Ramos (cell line): ENCODE data around the gene ATOSB.

ENCODE experiments used
- in situ Hi-C: fragments of 300-500 bp; cut with MboI; formaldehyde crosslinking; loops from one replicate; pipeline ENCODE4 v1.14.3; 2022; ENCODE audit warnings: low sequenced_read_pairs; ENCODE audit not compliant: unreplicated experiment

The ATOSB gene

DNA sequence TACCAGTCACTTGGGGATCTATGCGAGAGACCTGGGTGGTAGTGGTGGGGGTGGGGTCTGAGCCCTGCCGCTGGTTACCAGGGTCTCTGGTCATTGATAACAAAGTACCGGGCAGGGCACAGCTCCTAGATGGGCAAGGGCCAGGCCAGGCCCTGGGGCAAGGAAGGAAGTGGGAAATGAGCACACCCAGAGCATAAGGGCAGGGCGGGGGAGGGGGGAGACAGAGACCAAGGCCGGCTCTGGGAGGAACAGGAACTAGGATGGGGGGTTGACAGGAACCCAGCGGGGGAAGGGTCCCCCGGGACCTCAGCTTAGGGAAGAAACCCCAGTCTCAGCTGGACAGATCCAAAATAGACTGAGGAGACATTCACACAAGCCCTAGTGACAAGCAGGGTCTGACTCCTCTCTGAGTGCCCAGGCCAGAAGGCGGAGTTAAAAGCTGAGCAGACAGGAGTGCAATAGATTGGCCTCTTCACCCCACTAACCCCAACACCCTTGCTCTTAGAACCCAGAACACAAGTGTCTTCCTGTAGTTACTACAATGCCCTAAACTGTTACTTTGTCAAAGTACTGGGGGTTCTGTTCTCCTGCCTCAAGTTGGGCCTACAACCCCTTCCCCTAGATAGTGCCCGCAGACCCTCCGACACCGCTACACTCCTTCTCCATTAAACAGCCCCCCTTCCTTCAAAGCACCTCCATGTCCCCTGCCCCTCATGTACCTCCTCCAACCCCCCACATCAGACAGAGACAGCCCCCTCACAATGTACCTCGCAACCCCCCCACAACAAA, 628 bp downstream of the ATOSB start:
- in situ Hi-C loops = loop anchor here (10.0 kb wide), 1 partner anchor 440 kb away; no protein-coding TSS in a partner anchor

DNA sequence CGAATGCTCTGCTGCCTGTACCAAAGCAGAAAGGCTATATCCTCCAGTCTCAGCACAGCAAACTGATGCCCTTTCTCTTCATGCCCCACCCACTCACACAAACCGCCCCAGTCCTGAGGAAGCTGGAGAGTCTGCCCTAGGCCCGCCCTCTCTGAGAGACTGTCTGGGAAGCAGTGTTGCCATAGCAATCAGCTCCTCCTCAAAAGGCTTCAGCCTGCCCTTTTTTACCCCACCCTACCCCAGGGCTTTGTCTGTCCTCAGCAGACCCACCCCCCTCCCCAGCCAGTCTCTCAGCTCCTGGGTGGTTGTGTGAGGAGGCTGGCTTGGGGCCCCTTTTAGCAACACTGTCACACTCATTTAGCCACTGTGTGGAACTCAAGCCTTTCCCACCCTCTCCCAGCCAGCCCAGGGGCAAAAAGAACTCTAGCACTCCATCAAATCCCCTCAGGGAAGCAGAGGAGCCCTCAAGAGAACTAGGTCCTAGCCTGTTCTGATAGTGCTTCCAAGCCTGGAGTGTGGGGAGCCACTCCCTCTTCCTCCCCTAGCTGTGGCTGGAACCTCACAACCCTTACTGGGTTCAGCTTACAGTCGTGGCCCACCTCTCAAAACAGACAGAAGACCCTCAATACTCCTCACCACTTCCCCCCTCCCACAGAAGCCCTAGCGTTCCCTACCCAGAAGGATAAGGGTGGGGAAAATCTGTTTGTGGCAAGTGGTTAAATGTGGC, 1.4 kb downstream of the ATOSB start:
- in situ Hi-C loops = loop anchor here (10.0 kb wide), 1 partner anchor 441 kb away; no protein-coding TSS in a partner anchor

DNA sequence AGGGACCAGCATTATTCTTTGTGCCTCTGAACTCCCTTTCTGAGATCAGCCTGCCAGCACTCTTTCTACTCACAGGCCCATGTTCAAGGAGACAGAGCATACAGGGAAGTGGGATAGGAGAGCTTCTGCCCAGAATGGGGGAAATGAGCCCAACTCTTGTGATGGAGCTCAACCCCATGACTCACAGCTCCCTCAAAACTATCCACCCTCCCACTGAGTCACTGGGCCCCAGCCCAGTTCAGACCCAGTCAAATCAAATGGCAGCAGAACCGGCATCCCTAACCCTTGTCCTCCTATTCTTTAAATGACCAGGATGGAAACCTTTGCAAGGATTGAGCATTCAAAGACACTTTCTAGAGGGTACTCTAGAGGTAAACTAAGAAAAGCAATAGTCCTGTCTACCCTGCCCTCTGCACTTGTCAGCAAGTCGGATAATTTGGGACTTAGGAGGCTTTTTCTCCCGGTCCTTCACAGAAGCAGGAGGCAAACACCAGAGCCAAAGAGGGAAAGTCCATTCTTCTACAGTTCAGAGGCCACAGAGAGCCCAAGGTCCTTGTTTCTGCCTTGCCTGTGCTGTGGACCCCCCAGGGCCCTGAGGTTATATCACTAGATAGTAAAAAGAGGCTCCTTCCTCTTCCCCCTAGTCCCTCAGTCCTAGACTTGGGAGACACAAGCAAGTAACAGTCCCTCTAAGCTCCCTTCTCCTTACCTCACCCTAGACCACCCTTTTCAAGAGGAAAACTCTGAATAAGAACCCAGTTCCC, 3.2 kb downstream of the ATOSB start:
- in situ Hi-C loops = loop anchor here (10.0 kb wide), 1 partner anchor 442 kb away; no protein-coding TSS in a partner anchor

DNA sequence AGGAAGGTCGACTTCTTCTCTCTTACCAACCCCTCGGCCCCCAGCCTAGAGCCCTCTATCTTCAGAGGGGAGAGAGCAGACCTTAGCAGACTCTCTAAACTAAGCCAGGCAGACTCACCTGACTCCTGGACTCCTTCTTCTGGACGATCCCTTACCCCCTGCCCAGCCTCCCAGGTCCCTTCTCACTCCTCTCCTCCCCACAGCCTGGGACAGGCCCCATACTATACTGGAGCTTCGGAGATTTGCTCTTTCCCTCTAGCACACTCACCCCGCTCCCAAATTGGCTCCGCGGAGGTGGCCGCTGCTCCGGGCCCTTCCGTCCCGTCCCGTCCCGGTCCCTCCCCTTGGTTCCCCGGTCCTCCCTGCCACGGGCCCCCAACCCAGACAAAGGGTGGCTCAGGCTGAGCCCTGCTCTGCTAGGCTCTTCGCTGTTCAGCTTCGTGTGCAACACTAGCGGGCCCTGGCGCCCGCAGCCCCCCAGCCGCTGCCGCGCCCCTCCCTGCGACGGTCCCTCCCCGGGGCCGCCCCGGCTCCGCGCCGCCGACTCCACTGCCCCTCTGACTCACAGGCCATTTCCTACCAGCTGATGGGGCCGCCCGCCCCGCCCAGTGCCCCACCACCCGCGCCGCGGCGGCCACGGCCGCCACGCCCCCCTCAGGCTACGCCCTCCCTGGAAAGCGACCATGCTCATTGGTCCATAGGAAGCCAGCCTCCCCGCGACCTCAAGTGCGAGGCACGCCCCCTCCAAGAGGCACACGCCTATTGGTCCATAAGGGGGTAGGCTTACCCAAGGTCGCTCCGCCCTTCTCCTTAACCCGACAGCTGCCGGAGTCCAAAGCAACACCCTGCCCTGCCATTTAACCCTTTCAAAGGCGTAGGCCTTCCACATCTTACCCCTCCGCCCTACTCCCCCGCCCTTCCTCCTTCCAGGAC, 4.4 kb downstream of the ATOSB start:
- in situ Hi-C loops = loop anchor here (10.0 kb wide), 1 partner anchor 444 kb away; no protein-coding TSS in a partner anchor

DNA sequence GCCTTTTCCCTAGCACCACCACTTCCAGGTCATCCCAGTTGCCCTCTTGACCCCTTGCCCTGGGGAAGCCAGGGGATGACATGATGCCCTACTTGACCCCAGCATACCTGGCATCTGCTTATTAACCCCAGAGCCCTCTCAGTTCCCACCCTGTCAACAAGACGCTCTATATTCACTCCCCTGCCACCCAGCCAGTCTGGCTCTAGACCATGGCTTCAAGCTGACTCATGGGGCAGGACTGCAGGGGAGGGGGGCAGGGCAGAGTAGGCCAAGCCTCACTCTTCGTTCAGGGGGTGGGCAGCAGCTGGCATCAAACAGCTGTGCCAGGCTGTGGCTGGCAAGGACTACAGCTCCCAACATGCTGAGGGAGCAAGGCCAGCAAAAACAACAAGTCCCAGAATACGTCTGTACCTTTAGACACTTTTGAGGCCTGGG, 5.3 kb downstream of the ATOSB start:
- in situ Hi-C loops = loop anchor here (10.0 kb wide), 1 partner anchor 444 kb away; no protein-coding TSS in a partner anchor

DNA sequence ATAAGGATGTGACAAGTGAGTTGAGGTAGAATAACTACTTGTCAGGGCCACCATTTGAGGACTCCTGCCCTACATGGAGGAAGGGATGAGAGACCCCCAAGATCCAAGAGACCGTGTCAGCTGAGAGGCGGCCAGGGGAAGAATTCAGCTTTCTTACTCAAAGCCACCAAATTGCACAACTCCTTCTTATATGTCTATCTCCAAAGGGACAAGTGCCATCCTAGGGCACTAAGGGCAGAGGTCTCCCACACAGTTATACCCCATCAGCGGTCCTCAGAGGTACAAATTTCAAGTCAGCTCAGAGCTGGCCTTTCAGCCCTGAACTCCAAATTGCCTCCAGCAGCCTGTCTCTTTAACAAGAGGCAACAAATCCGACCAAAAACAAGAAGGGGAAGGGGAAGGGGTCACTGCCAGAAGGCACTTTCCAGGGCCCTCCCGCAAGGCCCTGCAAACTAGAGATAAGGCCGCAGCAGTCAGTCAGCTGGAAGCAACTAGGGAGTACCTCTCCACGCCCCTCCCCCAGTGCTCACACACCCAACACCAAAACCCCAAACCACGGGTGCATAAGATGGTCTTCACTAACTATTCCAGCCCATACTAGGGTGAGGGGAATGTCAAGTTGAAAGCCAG, 6.6 kb downstream of the ATOSB start:
- in situ Hi-C loops = no loop called here

DNA sequence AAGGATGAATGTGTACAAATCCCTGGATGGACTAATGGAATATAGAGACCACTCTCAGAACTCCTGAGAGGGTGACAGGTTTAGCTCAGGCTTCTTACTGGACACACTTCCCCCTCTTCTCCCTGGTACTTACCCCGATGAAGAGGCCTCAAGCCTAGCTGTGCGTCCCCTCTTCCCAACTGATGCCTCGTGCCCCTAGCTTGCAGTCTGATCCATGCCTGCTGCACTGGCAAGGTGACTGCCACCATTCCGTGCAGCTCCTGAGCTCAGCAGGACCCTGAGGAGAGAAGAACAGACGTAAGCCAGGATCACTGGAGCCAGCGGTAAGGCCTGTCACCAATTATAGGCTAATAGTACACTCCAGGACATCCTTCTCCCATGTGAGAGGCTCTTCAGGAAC, 7.2 kb downstream of the ATOSB start:
- in situ Hi-C loops = no loop called here

DNA sequence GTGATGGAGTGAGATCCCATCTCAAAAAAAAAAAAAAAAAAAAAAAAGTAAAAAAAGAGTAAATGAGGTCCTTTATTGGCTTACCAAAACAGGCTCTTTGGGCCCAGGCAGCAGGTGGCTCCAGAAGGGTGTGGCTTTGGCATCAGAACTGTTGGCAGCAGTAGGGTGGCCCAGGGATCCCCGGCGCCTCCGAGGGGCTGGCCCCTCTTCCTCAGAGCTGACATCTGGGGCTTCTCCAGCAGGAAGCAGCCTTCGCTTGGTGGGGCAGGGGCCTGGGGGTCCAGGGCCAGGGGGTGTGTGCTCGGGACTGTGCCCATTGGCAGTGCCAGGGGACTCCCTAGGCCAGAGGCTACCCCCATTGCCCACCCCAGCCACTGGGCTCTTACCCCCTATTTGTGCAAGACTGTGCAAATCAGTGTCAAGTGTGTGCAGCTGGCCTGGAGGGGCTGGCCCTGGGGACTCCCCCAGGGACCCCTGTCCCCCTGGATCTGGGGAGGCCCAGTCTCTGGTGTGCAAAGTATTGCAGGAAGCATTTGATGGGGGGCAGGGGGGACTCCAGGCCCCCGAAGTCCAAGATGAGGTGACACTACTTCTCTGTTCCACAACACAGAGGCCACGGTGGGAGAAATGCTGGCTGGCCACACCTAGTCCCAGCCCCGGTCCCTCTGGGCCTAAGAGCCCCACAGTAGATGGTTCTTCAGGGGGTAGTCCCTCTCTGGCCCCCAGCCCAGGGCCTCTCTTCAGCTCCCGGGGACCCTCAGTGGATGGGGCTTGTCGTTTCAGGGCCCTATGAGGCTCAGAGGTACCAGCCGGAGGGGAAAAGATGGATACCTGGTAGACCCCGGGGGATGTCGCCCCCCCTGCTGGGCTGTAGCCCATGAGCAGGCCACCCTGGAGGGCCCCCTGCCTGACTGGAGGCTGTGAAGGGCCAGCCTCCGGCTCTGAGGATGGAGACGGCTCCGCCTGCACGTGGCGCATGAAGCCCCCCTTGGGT, 8.1 kb downstream of the ATOSB start:
- in situ Hi-C loops = no loop called here

DNA sequence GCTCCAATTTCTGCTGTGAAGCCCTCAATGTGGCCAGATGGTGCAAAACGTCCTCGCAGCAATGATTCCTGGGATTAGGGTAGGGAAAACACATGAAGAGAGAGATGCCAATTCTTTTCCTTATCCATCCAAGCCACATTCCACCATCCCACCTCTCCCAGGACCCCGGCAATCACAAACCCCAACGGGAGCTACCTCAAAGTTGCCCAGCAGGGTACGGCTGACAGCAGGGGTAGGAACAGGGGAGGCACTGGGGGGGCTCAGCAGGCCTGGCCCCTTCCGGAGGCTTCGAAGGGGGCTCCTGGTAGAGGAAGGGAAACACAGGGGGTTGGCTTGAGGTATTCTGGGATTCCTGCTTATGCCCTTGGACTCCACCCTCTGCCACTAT, 9.3 kb downstream of the ATOSB start:
- in situ Hi-C loops = no loop called here

DNA sequence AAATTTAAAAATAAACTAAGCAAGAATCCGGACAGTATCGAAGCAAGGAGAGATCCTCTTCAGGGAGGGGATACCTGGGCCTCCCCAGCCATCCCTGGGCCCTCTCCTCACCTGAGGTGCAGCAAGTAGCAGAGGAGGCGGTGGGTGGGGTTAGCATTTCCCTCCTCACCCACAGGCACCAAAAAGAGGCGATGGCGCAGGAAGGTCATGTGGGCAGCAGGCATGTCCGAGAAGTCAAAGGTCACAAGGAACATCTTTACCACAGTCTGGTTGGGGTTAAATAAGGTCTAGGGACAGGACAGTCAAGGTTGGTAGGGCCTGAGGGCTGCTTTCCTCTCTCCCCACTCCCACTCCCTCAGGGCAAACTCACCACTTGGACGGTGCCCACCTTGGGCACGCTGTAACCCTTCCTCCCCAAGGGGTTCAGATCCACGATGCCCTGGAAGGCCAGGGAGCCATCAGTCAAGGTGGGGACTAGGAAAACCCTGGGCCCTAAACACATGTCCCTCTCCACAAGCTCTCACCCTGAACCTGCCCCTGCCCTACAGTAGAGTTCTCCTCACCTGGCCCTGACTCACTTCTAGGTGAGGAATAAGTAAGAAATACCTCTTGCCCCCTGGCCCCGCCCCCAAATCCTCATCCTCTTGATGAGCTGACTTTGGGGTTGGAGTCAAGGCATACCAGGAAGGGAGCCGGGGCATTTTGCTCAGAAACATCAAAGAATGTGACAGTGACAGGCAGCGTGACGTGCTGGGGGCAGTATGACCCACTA, 9.9 kb downstream of the ATOSB start:
- in situ Hi-C loops = no loop called here

DNA sequence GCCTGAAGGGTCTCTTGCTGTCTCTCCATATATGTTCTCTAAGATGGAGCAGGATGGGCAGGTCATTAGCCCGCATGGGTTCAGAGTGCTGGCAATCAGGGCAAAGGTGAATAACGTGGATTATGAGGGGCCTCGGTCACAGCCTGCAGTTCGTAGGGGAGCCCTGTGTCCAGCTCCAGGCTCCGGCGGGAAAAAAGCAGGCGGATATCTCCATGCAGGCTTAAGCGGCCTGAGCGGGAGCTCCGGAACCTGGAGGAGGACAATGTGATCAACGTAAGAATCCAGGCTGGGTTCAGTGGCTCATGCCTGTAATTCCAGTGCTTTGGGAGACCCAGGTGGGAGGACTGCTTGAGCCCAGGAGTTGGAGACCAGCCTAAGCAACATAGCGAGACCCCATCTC, 10.5 kb downstream of the ATOSB start:
- in situ Hi-C loops = no loop called here

DNA sequence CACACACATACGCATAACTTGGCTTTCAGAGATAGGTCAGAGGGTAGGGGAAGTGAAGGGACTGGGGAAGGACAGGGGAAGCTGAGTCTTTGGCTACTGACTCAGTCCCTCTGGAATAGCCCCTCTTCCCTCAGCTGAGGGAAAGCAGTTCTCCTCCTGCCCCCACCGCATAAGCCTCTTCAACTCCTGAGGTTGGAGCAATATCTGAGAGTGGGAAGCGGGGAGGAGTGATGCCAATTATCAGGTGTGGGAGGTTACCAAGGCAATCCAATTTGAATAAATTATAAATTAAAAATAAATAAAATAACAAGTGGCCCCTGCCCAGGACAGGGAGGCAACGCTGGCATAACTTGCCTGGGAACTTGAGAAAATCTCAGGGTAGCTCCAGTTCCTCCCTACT, 11.1 kb downstream of the ATOSB start:
- in situ Hi-C loops = no loop called here

DNA sequence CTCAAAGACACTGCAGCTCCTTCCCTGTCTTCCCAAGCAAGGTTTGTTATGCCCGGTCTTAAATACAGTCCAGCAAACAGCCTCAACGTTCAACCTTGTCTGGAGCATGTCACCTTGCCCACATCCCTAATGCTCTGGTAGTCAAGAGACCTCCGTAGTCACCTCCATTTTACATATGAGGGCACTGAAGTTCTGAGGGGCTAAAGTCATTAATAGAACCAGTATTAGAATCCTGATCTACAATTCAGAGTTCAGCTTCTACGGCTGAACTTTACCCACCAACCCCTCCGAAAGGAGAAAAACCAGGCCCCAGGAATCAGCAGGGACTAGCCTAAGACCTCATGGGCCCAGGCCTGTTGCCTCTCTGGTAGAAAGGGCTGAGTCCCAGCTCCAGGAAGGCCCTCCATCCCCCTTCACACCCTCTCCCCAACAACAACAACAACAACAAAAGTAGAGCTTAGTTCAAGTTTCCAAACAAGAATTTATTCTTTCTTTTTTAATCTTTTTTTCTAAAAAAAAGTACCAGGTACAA, 11.9 kb downstream of the ATOSB start:
- in situ Hi-C loops = no loop called here

DNA sequence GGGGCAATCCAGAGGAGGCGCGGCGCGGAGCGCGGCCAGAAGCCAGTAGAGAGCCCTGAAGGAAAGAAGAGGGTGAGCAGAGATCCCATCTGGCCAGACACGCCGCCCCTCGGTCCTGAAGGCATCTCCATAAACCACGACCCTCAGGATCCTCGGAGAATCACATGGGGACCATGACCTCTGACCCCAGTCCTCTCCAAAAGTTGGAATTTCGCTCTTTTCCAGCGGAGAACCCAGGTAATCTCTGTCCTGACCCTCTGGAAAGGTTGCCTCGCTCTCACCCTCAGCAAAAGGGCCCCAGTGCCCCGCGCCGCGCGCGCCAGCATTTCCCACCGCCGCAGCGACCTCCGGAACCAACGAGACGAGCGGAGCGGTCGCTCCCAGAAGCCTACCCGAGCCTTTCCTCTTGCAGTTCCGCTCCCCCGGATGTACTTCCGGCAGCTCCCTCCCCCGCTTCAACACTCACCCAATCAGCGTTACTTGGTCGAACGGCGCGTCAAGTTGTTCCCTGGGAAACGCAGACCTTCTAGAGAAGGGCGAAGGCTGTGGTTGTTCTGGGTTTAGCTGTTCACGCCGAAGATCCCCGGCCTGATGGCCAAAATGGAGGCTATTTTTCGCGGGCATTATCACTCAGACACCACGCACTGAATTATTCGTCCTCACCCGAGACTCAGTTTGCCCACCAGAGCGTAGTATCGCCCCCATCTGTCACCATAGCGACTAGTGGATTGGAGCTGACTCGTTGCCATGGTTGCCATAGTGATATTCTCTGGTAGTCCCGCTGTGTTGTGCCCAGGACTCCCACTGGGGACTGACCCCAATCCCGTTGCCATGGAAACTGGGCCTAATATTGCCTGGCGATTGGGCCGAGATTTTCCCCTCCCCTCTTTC, 12.6 kb downstream of the ATOSB start, which contains the start of gene STOML2:
Gene STOML2 (minus strand): TSS at position 363 of the 891 bp plus-strand sequence. CDS start 37 bp downstream, at position 326.
- in situ Hi-C loops = no loop called here

DNA sequence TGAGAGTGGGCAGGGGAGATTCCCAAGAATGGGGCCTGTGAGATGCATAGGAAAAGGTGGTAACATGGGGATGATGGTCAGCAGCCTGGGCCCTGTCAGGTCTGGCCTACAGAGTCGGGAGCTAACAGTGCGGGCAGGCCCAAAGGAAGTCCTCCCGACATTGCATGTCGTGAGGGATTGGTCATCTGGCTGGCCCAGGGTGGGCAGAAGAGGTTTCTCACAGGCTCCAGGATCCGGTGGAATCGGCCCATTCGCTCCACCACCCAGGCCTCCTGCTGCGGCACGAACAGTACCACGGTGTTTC, 13.2 kb downstream of the ATOSB start:
- in situ Hi-C loops = no loop called here

DNA sequence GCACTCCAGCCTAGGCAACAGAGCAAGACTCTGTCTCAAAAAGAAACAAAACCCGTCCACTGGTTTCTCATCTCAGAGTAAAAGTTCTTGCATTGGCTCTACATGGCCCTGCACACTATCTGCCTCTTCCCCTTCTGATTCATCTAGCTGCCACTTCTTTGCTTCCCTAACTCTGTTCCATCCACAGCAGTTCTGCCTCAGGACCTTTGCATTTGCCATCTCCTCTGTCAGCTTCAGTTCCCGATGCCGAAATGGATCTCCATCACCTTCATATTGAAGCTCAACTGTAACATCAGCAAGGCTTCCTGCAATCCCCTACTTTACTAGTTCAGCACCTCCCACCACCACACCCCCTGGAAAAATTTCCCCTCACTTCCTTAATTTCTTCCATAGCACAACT, 18.1 kb downstream of the ATOSB start:
- in situ Hi-C loops = loop anchor here (25.0 kb wide), 1 partner anchor 640 kb away; the partner anchor contains the start of genes CREB3, GBA2, RGP1 and TLN1
